Neural crest cell (in vitro differentiated cells): ENCODE measurements around the gene C1QTNF1. TPM values are rescaled to one million over a fixed set of nuclear protein-coding genes. Genes with fewer than 3 reads are reported as not detected.

Experiments used
- DNase-seq: peaks from one replicate; pipeline ENCODE4 v3.0.0; 2021; ENCODE audit warnings: low read depth, mixed read lengths, low spot score
- H3K27ac Mint-ChIP-seq: one replicate; pipeline ENCODE4 v1.8.0; 2021; ENCODE audit warnings: mild to moderate bottlenecking, mixed read lengths; ENCODE audit not compliant: unreplicated experiment
- H3K27me3 Mint-ChIP-seq: 2 replicates; pipeline ENCODE4 v1.8.0; 2021; ENCODE audit warnings: low read depth, mild to moderate bottlenecking, mixed read lengths
- H3K36me3 Mint-ChIP-seq: 2 replicates; pipeline ENCODE4 v1.8.0; 2021; ENCODE audit warnings: low read depth, mild to moderate bottlenecking, mixed read lengths
- H3K4me1 Mint-ChIP-seq: 2 replicates; pipeline ENCODE4 v1.8.0; 2021; ENCODE audit warnings: mixed read lengths
- H3K4me3 Mint-ChIP-seq: one replicate; pipeline ENCODE4 v1.8.0; 2021; ENCODE audit warnings: mild to moderate bottlenecking, mixed read lengths
- H3K9me3 Mint-ChIP-seq: 2 replicates; pipeline ENCODE4 v1.8.0; 2021; ENCODE audit warnings: mixed read lengths
- CTCF ChIP-seq: fragments of 200-600 bp; sonication (generic); conservative IDR thresholded peaks from 2 replicates; pipeline ENCODE4 v1.5.0; 2021; ENCODE audit warnings: antibody characterized with exemption, mild to moderate bottlenecking
- total RNA-seq: library from RNA; stranded (reverse); gene quantifications from 2 replicates; pipeline ENCODE4 v1.2.1, GENCODE V29; 2021

Gene C1QTNF1
- total RNA-seq, 1 donor from 2014 or later = 0.89 TPM

GRCh38 chr17:79045001-79045729 is 21.2 kb downstream of the C1QTNF1 start:
- peaks cover 5% of the 10 kb centered on the region for H3K4me1 Mint-ChIP-seq
- DNase-seq = no peak
- H3K9me3 Mint-ChIP-seq = peaks cover 4% of the 10 kb centered on the region
- H3K27me3 Mint-ChIP-seq = peaks cover 23% of the 10 kb centered on the region
- H3K27ac Mint-ChIP-seq = no peak overlapping the region
- H3K36me3 Mint-ChIP-seq = no peaks in the 10 kb centered on the region
- no peak for TF ChIP-seq CTCF
- no peak overlapping the region for H3K4me3 Mint-ChIP-seq

- Mint-ChIP-seq H3K27ac (no peak overlapping the region), H3K4me1 (peaks cover 5% of the 10 kb centered on the region), H3K9me3 (peaks cover 4% of the 10 kb centered on the region), H3K4me3 (no peak overlapping the region), H3K27me3 (peaks cover 24% of the 10 kb centered on the region), H3K36me3 (no peaks in the 10 kb centered on the region)
- peak; percentile 84 for TF ChIP-seq CTCF
- DNase-seq = peak; percentile 77
Observed at GRCh38 chr17:79045842-79046196, 21.9 kb downstream of the C1QTNF1 start.

GRCh38 chr17:79046197-79046915 is 22.4 kb downstream of the C1QTNF1 start:
- Mint-ChIP-seq H3K27ac (no peak overlapping the region), H3K4me1 (peaks cover 5% of the 10 kb centered on the region), H3K9me3 (peaks cover 4% of the 10 kb centered on the region), H3K36me3 (no peaks in the 10 kb centered on the region), H3K4me3 (no peak overlapping the region), H3K27me3 (peaks cover 27% of the 10 kb centered on the region)
- no peak for DNase-seq
- TF ChIP-seq CTCF = no peak

- Mint-ChIP-seq H3K4me1 (peaks cover 5% of the 10 kb centered on the region), H3K4me3 (no peak overlapping the region), H3K36me3 (no peaks in the 10 kb centered on the region), H3K27me3 (peaks cover 27% of the 10 kb centered on the region), H3K27ac (no peak overlapping the region), H3K9me3 (peaks cover 4% of the 10 kb centered on the region)
- no peak for DNase-seq
- TF ChIP-seq CTCF = no peak
Observed at GRCh38 chr17:79046916-79047280, 22.9 kb downstream of the C1QTNF1 start.

- peaks cover 5% of the 10 kb centered on the region for H3K4me1 Mint-ChIP-seq
- no peak for DNase-seq
- H3K36me3 Mint-ChIP-seq = no peaks in the 10 kb centered on the region
- TF ChIP-seq CTCF = no peak
- H3K27ac Mint-ChIP-seq = no peak overlapping the region
- no peak overlapping the region for H3K4me3 Mint-ChIP-seq
- peaks cover 27% of the 10 kb centered on the region for H3K27me3 Mint-ChIP-seq
- peaks cover 4% of the 10 kb centered on the region for H3K9me3 Mint-ChIP-seq
Observed at GRCh38 chr17:79047291-79047920, 23.4 kb downstream of the C1QTNF1 start.
